ENCODE results near the gene JAZF1.

Gene JAZF1

GRCh38 chr7:28032738-28033380, 147.7 kb downstream of the JAZF1 start:
- ATAC-seq = no peak
- TF ChIP-seq RARB (CRISPR knock-in tag; IDR thresholded peaks at IDR 0.05) = no peak
- TF ChIP-seq TSHZ2 (CRISPR knock-in tag; IDR thresholded peaks at IDR 0.05) = no peak
- TF ChIP-seq ISL1 (CRISPR knock-in tag; IDR thresholded peaks at IDR 0.05) = no peak
- no peak for TF ChIP-seq PPARA (CRISPR knock-in tag; IDR thresholded peaks at IDR 0.05; ENCODE audit: borderline replicate concordance)
- TF ChIP-seq GLIS3 (CRISPR knock-in tag; IDR thresholded peaks at IDR 0.05) = no peak
- no peak for TF ChIP-seq OSR1 (CRISPR knock-in tag; IDR thresholded peaks at IDR 0.05)
- TF ChIP-seq ZFP3 (CRISPR knock-in tag; IDR thresholded peaks at IDR 0.05) = no peak
- TF ChIP-seq ZC3H10 (CRISPR knock-in tag; IDR thresholded peaks at IDR 0.05) = no peak
- TF ChIP-seq ZFP30 (CRISPR knock-in tag; IDR thresholded peaks at IDR 0.05) = no peak
- no peak for TF ChIP-seq CSDC2 (CRISPR knock-in tag; IDR thresholded peaks at IDR 0.05)
- no peak for TF ChIP-seq POU6F1 (CRISPR knock-in tag; IDR thresholded peaks at IDR 0.05; ENCODE audit: borderline replicate concordance, low read depth)
- TF ChIP-seq SNAI2 (CRISPR knock-in tag; IDR thresholded peaks at IDR 0.05) = no peak

- TF ChIP-seq ZNF70 (CRISPR knock-in tag; IDR thresholded peaks at IDR 0.05) (no peak), ISL1 (CRISPR knock-in tag; IDR thresholded peaks at IDR 0.05) (peak; percentile 44)
- peak; percentile 63 for ATAC-seq
Measured at GRCh38 chr7:28029051-28029450, 151.5 kb downstream of the JAZF1 start.

GRCh38 chr7:28028471-28028870, 152.1 kb downstream of the JAZF1 start:
- TF ChIP-seq TCF4 (CRISPR knock-in tag; IDR thresholded peaks at IDR 0.05; ENCODE audit: borderline replicate concordance) = no peak
- no peak for TF ChIP-seq ZNF565 (CRISPR knock-in tag; conservative IDR thresholded peaks at IDR 0.05; ENCODE audit: low read depth)
- TF ChIP-seq POU6F1 (CRISPR knock-in tag; IDR thresholded peaks at IDR 0.05; ENCODE audit: borderline replicate concordance, low read depth) = no peak
- TF ChIP-seq ARNTL (CRISPR knock-in tag; IDR thresholded peaks at IDR 0.05; ENCODE audit: borderline replicate concordance, low read depth) = no peak
- TF ChIP-seq ZNF70 (CRISPR knock-in tag; IDR thresholded peaks at IDR 0.05) = no peak
- no peak for TF ChIP-seq ISL1 (CRISPR knock-in tag; IDR thresholded peaks at IDR 0.05)
- TF ChIP-seq ZFP30 (CRISPR knock-in tag; IDR thresholded peaks at IDR 0.05) = no peak
- TF ChIP-seq PPARA (CRISPR knock-in tag; IDR thresholded peaks at IDR 0.05; ENCODE audit: borderline replicate concordance) = no peak
- no peak for TF ChIP-seq TSHZ2 (CRISPR knock-in tag; IDR thresholded peaks at IDR 0.05)
- no peak for TF ChIP-seq CSDC2 (CRISPR knock-in tag; IDR thresholded peaks at IDR 0.05)
- TF ChIP-seq ZNF8 (CRISPR knock-in tag; IDR thresholded peaks at IDR 0.05) = no peak
- TF ChIP-seq CREB5 (CRISPR knock-in tag; IDR thresholded peaks at IDR 0.05; ENCODE audit: low read depth) = no peak
- no peak for TF ChIP-seq ZC3H10 (CRISPR knock-in tag; IDR thresholded peaks at IDR 0.05)
- TF ChIP-seq CSRNP3 (CRISPR knock-in tag; IDR thresholded peaks at IDR 0.05) = no peak
- no peak for TF ChIP-seq SNAI2 (CRISPR knock-in tag; IDR thresholded peaks at IDR 0.05)
- TF ChIP-seq ZFP3 (CRISPR knock-in tag; IDR thresholded peaks at IDR 0.05) = no peak
- TF ChIP-seq GLIS3 (CRISPR knock-in tag; IDR thresholded peaks at IDR 0.05) = no peak
- TF ChIP-seq TOX (CRISPR knock-in tag; IDR thresholded peaks at IDR 0.05; ENCODE audit: borderline replicate concordance) = no peak
- no peak for TF ChIP-seq ESRRG (CRISPR knock-in tag; IDR thresholded peaks at IDR 0.05)
- TF ChIP-seq RARB (CRISPR knock-in tag; IDR thresholded peaks at IDR 0.05) = no peak
- ATAC-seq = no peak
